Adrenal gland (tissue), 12 donors: Measurements from ENCODE around the gene GATAD2B. TPM values are rescaled to one million over a fixed set of nuclear protein-coding genes. Genes with fewer than 3 reads are reported as not detected.

Experiments used
- DNase-seq, 7 donors: peaks; one replicate each; pipeline ENCODE4 v3.0.0-alpha.2; 2019 to 2020
- H3K27ac ChIP-seq, 5 donors: fragments of 200-600 bp; sonication (generic) in 4 of 5; 1 replicate in 3 of 5; 2 replicates in 2 of 5; pipeline versions ENCODE4 v1.5.1 to v1.8.0; 2016 to 2020; ENCODE audit warnings: mild to moderate bottlenecking in 1 of 5
- H3K27me3 ChIP-seq: fragments of 200-600 bp; 2 replicates; pipeline ENCODE4 v1.8.0; 2021
- H3K36me3 ChIP-seq, 2 donors: fragments of 200-600 bp; replicated peaks in 1 of 2; 1 replicate in 1 of 2; 2 replicates in 1 of 2; pipeline versions ENCODE4 v1.5.1 to v1.8.0; 2018 to 2022
- H3K4me1 ChIP-seq, 2 donors: fragments of 200-600 bp; replicated peaks in 1 of 2; 1 replicate in 1 of 2; 2 replicates in 1 of 2; pipeline versions ENCODE4 v1.5.1 to v1.8.0; 2018 to 2021
- H3K4me3 ChIP-seq, 4 donors: fragments of 200-600 bp; sonication (generic) in 3 of 4; one replicate each; pipeline ENCODE4 v1.5.1; 2016 to 2018
- H3K9me3 ChIP-seq, 3 donors: fragments of 200-600 bp; sonication (generic) in 1 of 3; replicated peaks in 1 of 3; 1 replicate in 2 of 3; 2 replicates in 1 of 3; pipeline versions ENCODE4 v1.5.1 to v1.8.0; 2016 to 2021
- POLR2A ChIP-seq, 2 donors: fragments of 450-650 bp; IDR thresholded peaks; one replicate each; pipeline ENCODE4 v1.6.1; 2017; ENCODE audit warnings: antibody characterized with exemption in 2 of 2, mild to moderate bottlenecking in 2 of 2, moderate library complexity in 1 of 2
- WGBS, 4 donors: extraction: QIAGEN DNeasy Blood & Tissue Kit in 2 of 4; methylation state at CpG; one replicate each; pipeline versions ENCODE4 v1.1.5 to v1.1.7; 2013 to 2017; 5-methylcytosine and 5-hydroxymethylcytosine counted together
- intact Hi-C, 2 donors: fragments of 100-400 bp; cut with DNase I; formaldehyde crosslinking; loops; one replicate each; pipeline versions ENCODE4 v1.14.1 to v1.15.0; 2022 to 2023
- polyA plus RNA-seq, 3 donors: library from polyadenylated mRNA; stranded (reverse); fragments of 200-250 nt in 2 of 3; fragments of 350-450 nt in 1 of 3; fragmentation: Illumina TruSeq in 1 of 3; extraction: RNeasy Lipid Tissue Mini Kit (QIAGEN cat#74804) in 1 of 3; gene quantifications; one replicate each; pipeline ENCODE4 v1.2.3, GENCODE V29; 2013 to 2014
- total RNA-seq, 9 donors: library from RNA; depleted of rRNA in 4 of 9; stranded (reverse); fragments of >200 nt in 4 of 9; fragments of 120-200 nt in 1 of 9; fragmentation: NEBNext Ultra II Directional in 1 of 9; extraction: Animal tissue kit (Norgen Biotek cat#: 25700) in 1 of 9; gene quantifications; one replicate each; pipeline versions ENCODE4 v1.1.0 to v1.2.4, GENCODE V29; 2013 to 2023
- TF ChIP-seq, protein P1 (sequence below), 6 experiments: fragments of 450-650 bp in 4 of 6; fragments of 200-600 bp in 2 of 6; sonication (generic) in 1 of 6; IDR thresholded peaks; 1 replicate in 5 of 6; 2 replicates in 1 of 6; pipeline versions ENCODE4 v1.5.1 to v1.8.0; 2016 to 2021; ENCODE audit warnings: antibody characterized with exemption in 6 of 6, mild to moderate bottlenecking in 2 of 6, moderate library complexity in 1 of 6
- donor health status: healthy with polysubstance abuse.
- donor health status: Bipolar disorder and iron deficiency.
- donor health status: DM: yes; HTN: yes; CAD: no.
- donor health status: DM: no; HTN: no; CAD: no.
- donor health status: DM: no; HTN: no; CAD: no.
- donor health status: DM: yes; HTN: yes; CAD: no.

Gene GATAD2B
- total and polyA plus RNA-seq, 12 donors, result 3.0 to 43.3 (median 16.6) TPM

DNA sequence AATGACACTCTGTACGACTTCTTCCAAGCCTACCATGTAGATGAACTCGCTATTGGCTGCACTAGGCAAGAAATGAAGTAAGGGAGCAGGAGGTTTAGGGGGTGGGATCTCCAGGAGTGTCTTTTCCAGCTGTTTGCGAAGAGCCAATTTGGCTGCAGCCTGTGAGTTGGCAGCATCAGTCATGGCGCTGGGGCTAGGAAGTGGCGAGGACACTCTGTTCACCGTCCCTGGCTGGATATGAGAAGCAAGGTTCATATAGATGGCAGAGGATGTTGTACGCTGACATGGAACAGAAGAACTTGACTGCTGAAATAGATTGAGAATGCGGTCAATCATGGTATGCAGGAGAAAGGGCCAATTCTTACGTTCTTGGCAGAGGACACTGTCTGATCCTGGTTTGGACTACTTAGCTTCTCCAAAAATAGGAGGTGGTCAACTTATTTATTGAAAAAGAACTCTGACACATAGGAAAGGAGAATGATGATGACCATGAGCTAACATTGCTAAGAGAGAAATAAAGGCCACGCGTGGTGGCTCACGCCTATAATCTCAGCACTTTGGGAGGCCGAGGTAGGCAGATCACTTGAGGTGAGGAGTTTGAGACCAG lies 106.4 kb downstream of the GATAD2B start:
- Histone ChIP-seq H3K27ac (no peak overlapping the region), H3K4me3 (no peak overlapping the region), H3K36me3 (peaks cover 0 to 69% of the 10 kb centered on the region in 2 donors), H3K4me1 (peaks cover 0 to 3% of the 10 kb centered on the region in 2 donors), H3K27me3 (no peaks in the 10 kb centered on the region), H3K9me3 (no peaks in the 10 kb centered on the region)
- intact Hi-C loops, result no loop called here
- 90 to 94% (median 92%) methylated on average over 13 of the region's 13 CpGs for WGBS, 4 donors
- TF ChIP-seq, protein P1, sequence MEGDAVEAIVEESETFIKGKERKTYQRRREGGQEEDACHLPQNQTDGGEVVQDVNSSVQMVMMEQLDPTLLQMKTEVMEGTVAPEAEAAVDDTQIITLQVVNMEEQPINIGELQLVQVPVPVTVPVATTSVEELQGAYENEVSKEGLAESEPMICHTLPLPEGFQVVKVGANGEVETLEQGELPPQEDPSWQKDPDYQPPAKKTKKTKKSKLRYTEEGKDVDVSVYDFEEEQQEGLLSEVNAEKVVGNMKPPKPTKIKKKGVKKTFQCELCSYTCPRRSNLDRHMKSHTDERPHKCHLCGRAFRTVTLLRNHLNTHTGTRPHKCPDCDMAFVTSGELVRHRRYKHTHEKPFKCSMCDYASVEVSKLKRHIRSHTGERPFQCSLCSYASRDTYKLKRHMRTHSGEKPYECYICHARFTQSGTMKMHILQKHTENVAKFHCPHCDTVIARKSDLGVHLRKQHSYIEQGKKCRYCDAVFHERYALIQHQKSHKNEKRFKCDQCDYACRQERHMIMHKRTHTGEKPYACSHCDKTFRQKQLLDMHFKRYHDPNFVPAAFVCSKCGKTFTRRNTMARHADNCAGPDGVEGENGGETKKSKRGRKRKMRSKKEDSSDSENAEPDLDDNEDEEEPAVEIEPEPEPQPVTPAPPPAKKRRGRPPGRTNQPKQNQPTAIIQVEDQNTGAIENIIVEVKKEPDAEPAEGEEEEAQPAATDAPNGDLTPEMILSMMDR (IDR thresholded peaks at IDR 0.05), result no peak
- no peak for TF ChIP-seq POLR2A (IDR thresholded peaks at IDR 0.05)
- DNase-seq, result peak in 1 of 7 donors; percentile 35

DNA sequence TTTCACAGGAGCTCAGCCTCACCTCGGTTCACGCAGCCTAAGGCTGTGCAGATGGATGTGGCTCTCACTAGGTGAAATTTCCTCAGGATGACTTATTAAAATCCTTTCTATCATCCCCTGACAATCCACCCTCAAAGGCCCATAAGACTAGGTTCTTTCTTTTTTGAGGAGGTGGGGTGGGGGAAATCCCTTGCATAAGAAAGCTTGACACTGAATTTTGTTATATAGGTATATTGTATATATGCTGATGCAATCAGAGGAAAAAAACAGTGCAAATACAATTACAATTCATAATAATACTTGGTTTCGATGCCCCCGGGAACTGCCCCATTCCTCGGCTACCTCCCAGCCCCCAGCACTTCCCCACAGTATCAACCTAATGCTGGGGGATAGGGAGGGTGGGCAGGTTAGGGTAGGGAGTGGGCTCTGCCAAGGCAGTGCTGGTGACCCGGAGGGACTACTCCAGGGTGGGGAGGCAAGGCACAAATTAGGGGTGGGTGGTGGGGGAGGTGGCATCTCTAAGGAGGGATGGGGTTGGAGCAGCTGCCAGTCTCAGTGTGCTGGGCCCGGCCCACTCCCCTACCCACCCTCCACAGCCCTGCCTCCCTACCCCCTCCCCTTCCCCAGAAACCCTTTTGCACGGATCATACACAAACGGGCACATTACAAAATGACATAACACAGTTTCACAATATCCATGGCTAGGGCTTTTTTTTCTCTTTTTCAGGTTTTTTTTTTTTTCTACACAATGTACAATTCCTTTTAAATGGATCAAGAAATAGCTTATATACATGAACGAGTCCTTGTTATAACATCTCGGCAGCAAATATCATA lies 116.7 kb downstream of the GATAD2B start:
- 73 to 82% (median 81%) methylated on average over 10 to 11 of the region's 11 CpGs for WGBS, 4 donors

DNA sequence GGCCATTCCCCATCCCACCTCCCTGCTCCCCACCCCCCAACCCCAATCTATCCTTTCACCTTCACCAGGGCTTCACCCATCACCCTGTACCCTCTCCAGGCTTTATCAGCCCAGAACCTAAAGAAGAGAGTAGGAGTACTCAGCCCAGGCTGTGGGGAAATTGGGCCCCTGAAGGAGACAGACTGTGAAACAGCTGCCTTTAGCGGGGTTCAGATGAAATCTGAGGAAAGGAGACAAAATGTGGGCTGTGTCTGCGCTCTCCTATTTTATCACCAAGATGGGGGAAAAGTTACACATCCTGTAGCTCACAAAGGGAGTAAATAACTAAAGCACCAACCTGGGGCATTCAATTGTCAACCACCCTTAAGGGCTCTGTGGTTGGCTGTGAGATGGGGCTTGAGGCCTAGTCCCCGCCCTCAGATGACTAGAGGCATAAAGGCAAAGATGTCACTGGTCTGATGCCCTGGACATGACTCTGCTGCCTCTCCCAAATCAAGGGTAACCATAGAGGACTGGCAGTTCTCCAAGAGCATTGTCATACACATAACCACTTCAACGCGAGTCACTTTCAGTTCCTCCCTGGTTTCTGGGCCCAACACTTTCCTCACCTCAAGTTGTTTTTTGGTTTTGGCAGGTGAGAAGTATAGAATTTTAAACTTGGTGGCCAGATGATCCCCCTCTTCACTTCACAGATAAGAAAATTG lies 117.6 kb downstream of the GATAD2B start:
- Histone ChIP-seq H3K27ac (peak overlapping the region in 3 of 5 donors; percentile 15 to 51 (median 29)), H3K36me3 (peaks cover 0 to 20% of the 10 kb centered on the region in 2 donors), H3K27me3 (no peaks in the 10 kb centered on the region), H3K4me3 (no peak overlapping the region), H3K4me1 (peaks cover 0 to 20% of the 10 kb centered on the region in 2 donors), H3K9me3 (no peaks in the 10 kb centered on the region)
- WGBS, 4 donors, result 41 to 57% (median 51%) methylated on average over 5 of the region's 5 CpGs
- TF ChIP-seq POLR2A (IDR thresholded peaks at IDR 0.05), result no peak
- TF ChIP-seq, protein P1 (IDR thresholded peaks at IDR 0.05), result no peak
- peak; percentile 60 to 87 (median 81) for DNase-seq
- intact Hi-C loops, result no loop called here

More for the DNA sequence above, 116.7 kb downstream of the GATAD2B start:
- H3K27ac ChIP-seq, result peak overlapping the region in 2 of 5 donors; percentile 29 to 44
- peak in 1 of 7 donors; percentile 24 for DNase-seq
- TF ChIP-seq, protein P1 (IDR thresholded peaks at IDR 0.05), result no peak
- TF ChIP-seq POLR2A (IDR thresholded peaks at IDR 0.05), result no peak
- no peaks in the 10 kb centered on the region for H3K27me3 ChIP-seq
- H3K4me1 ChIP-seq, result peaks cover 0 to 20% of the 10 kb centered on the region in 2 donors
- intact Hi-C loops, result no loop called here
- no peaks in the 10 kb centered on the region for H3K9me3 ChIP-seq
- peaks cover 0 to 29% of the 10 kb centered on the region in 2 donors for H3K36me3 ChIP-seq
- H3K4me3 ChIP-seq, result no peak overlapping the region

DNA sequence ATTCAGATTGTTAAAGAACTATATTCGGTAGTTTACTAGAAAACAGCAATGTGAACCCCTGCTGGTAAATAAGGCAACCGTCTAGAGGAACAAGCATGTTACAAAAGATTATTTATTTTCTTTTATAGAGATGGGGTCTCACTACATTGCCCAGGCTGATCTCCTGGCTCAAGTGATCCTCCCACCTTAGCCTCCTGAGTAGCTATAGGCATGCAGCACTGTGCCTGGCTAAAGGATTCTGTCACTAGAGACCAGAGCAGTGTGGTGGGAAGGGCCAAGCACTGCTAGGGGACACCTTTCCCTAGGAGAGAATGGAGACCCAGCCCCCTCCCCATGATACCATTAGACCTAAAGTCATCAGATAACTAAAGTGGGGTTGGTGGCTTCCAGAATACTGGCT lies 118.7 kb downstream of the GATAD2B start:
- Histone ChIP-seq H3K36me3 (peaks cover 0 to 13% of the 10 kb centered on the region in 2 donors), H3K4me1 (peaks cover 0 to 20% of the 10 kb centered on the region in 2 donors), H3K4me3 (no peak overlapping the region), H3K27ac (peak overlapping the region in 1 of 5 donors; percentile 30), H3K9me3 (no peaks in the 10 kb centered on the region), H3K27me3 (no peaks in the 10 kb centered on the region)
- peak in 1 of 7 donors; percentile 45 for DNase-seq
- TF ChIP-seq, protein P1 (IDR thresholded peaks at IDR 0.05), result no peak
- no peak for TF ChIP-seq POLR2A (IDR thresholded peaks at IDR 0.05)
- intact Hi-C loops, result no loop called here
- 67 to 84% (median 71%) methylated on average over 2 of the region's 2 CpGs for WGBS, 4 donors
